Measurements from ENCODE around the gene WSB1.
"Not testable (repeated sequence)": the region's sequence is repeated elsewhere in the genome, so short reads cannot be mapped to it uniquely, and the experiment has no call there.

WSB1 gene

DNA sequence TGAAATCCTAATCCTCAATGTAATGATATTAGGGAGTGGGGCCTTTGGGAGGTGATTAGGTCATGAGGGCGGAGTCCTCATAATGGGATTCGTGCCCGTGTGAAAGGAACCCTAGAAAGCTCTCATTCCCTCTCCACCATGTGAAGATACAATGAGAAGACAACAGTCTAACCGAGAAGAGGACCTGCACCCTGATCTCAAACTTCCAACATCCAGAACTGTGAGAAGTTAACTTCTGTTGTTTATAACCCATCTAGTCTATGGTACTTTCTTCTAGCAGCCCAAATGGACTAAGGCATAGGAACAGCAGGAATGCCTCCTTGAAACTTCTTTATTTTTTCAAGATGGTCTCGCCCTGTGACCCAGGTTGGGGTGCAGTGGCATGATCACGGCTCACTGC lies 24.7 kb downstream of the WSB1 start:
- DNase-seq = no peak

- peak; percentile 98 for DNase-seq
These were observed 25.8 kb downstream of the WSB1 start for GRCh38 chr17:27319541-27320221.

DNA sequence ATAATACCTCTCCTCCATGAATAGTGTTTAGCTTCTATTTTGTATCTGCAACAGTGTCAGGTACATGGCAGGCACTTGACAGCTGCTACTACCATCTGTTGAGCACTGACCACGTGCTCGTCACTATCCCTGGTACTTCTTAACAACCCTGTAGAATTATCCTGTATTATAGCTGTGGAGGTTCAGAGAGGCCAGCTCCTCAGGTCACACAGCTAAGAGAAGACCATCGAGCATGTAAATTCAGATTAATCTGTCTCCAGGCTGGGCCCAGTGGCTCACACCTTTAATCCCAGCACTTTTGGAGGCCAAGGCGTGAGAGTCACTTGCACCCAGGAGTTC lies 26.3 kb downstream of the WSB1 start:
- DNase-seq = peak; percentile 98

DNA sequence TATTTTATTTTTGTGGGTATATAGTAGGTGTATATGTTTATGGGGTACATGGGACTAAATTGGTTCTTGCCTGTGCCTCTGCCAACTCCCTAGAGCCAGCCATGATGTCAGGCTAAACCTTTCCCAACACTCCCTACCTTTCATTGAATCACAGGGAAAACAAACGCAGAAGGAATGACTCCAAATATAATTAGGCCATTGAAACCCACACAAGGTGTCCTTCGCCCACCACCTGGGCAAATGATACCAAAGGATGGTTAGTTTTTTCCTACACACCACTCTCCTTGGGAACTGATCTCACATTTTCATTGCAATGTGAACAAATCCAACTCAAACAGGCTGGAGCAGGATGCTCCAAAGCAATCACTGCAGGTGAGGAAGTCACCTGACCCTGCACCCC lies 27.5 kb downstream of the WSB1 start:
- no peak for DNase-seq

DNA sequence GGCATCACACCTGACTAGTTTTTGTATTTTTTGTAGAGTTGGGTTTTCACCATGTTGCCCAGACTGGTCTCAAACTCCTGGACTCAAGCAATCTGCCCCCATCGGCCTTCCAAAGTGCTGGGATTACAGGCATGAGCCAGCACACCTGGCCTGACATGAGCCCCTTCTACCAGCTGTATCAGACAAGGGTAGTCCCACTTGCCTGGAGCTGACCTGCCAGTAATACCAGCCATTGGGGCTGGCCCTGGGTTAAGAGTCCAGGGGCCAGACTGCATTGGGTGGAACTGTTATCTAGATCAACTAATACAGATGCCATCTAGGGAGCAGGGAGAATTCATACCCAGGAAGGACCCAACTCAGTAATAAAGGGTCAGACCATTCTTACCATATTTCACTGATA lies 28.1 kb downstream of the WSB1 start:
- no peak for DNase-seq

- DNase-seq = no peak
These were observed 29.0 kb downstream of the WSB1 start for GRCh38 chr17:27322690-27323508.

GRCh38 chr17:27323538-27324215 lies 29.8 kb downstream of the WSB1 start:
- DNase-seq = no peak

GRCh38 chr17:27324771-27325339 lies 30.9 kb downstream of the WSB1 start:
- no peak for DNase-seq

DNA sequence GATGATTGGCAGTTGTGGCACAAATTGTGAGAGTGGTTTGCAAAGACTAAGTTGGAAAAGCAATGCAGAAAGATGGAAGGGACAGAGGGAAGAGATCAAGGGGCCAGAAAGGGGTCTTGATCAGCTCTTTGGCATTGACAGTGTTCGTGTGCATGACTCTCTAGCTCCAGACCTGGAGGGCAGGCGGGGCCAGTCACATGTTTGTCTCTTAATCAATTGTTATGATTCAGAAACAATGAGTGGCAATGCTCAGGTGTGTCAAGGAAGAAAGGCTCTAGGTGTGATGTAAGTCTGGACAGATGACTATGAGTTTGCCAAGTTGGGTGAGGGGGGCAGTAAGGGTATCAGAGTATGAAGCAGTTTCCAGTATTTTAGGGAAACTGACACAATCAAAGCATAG lies 32.1 kb downstream of the WSB1 start:
- no peak for DNase-seq

- DNase-seq = no peak
These were observed 32.7 kb downstream of the WSB1 start for GRCh38 chr17:27326585-27326984.

DNA sequence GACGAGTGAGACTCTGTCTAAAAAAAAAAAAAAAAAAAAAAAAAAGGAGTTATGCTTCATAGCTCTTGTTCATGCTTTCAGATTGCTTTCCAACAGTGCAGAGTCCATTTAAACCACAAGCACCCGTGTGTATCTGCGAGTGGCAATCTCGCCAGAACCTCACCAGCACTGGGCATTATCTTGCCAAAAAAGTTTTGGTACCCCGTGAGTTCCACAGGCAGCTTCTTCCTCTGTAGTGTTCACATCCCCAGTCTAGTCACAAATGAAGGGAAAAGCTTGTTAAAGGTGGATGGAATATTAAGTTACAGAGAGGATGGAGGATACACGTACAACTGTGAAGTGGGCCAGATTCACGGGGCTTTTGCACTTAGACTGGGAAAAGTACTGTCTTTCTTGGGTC lies 33.5 kb downstream of the WSB1 start:
- no peak for DNase-seq

DNA sequence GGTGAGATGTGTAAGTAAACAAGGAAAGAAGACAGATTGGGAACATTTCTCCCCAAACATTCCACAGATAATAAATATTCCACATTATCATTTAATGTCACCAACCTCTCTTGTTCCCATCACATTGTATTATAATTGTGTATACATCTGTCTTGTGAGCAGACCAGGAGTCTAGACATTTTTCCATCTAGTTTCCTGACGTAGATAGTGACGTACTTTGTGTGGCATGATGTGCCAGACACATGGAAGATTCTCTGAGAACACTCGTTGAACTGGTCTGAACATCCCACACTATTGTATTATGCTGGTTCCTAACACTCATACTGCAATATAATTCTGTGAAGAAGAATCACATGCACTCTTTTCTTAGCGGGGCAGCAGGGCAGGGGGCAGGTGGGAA lies 34.0 kb downstream of the WSB1 start:
- no peak for DNase-seq

DNA sequence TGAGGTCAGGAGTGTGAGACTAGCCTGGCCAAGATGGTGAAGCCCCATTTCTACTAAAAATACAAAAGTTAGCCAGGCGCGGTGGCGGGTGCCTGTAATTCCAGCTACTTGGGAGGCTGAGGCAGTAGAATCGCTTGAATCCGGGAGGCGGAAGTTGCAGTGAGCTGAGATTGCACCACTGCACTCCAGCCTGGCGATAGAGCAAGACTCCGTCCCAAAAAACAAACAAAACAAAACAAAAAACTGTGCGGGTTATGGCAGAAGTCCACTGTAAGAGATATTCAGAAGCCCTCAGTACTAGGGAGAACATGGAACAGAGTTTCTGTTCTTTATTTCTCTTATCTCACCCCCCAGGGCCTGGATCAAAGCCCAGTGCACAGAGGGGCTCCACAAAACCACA lies 34.8 kb downstream of the WSB1 start:
- DNase-seq = not testable (repeated sequence)

- DNase-seq = no peak
These were observed 35.4 kb downstream of the WSB1 start for GRCh38 chr17:27329146-27329805.

- DNase-seq = no peak
These were observed 38.1 kb downstream of the WSB1 start for GRCh38 chr17:27332047-27332393.

DNA sequence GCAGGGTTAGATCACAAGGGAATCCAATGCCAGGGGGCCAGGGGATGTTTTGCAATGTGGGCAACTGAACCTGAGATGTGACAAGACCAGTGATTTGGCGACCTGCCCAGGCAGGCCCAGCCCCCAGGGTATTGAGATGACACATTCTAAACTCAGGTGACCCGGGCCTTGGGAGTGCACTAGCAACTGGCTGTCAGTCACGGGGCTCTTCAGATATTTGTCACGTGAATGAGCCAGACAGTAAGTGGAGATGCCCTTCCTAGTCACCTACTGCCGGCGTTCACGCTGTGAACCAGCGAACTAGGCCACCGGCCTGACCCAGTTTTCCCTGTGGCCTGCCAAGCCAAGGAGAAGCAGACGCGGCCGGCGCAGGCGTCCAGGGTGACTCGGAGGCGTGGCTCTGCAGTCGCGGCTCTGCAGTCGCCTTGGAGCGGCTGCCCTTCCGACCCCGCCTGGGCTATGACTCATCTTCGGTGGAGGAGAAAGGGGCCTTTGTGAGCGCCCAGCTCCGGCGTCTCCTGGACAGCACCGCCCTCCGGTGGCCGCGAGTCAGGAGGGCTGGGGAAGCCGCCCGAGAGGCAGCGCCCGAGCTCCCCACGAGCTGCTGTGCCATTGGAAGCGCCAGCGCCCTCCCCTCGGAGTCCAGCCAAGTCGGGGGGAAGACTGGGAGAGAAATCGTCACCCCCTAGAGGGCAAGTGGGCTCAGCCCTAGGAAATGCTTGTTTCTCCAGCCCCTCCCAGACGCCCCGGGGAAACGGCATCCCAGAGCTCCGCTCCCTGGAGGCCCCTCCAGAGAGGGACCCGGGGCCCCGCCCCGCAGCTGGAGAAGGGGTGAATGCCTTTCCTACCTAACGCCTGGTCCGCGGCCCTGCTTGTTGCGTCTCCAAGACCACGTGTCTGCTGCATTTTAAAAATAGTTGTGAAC lies 38.8 kb downstream of the WSB1 start:
- peak; percentile 94 for DNase-seq

DNA sequence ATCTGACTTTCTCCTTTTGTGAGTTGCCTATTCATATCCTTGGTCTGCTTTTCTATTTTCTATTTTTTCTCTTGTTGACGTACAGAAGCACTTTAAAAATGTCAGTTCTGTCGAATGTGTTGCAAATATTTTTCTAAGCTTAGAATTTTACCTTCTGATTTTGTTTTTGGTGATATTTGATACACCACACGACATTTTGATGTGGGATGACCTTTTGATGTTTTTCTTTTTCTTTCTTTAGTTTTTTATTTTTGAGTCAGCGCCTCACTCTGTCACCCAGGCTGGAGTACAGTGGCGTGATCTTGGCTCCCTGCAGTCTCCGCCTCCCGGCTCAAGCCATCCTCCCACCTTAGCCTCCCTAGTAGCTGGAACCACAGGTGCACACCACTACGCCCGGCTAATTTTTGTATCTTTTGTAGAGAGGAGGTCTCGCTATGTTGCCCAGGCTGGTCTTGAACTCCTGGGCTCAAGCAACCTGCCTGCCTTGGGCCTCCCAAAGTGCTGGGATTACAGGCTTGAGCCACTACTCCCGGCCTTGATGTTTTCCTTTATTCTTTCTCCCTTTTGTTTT lies 39.6 kb downstream of the WSB1 start:
- DNase-seq = no peak

DNA sequence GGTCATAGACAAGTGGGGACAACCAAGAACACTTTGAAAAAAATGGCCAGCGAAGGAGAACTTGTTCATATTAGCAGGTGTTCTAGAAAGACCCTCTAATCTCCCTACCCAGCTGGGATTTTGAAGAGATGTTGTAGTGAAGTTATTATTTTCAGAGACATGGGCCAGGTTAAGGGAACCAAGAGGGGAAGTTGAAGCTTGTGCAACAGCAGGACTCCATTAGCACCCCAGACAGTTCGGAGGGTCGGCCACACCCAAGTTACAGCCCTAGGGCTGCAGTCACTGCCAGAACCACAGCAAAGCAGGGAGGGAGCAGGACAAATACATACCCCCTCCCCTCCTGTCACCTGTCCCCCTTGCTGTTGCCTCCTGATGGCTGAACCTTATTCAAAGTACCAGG lies 42.3 kb downstream of the WSB1 start:
- no peak for DNase-seq

- DNase-seq = no peak
These were observed 44.6 kb downstream of the WSB1 start for GRCh38 chr17:27338536-27338985.

DNA sequence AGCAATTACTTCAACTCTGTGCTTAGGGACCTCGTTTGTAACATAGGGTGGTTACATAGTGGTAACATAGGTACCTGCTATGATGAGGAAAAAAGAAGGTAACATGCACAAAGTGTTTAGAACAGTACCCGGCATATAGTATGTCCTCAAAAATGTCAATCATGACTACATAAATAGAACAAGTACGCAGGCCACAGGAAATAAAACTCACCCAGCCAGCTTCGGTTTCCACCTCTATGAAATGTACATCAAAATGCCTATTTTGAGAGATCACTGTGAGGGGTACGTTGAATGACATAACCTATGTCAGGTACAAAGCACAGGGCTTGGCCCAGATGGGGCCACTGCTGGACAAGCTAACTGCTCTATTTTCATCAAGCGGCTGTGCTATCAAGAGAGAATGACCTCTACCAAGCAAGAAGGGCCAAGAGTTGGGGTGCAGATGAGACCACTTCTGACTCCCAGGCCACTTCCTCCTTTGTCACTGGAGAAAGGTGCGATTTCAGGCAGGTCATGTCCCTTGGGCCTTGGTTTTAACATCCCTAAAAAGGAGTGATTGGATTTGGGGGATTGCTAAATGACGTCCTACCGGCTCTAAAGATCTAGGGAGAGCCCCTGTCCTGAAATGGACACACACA lies 45.4 kb downstream of the WSB1 start:
- no peak for DNase-seq

All from NCI-H1694 treated with DMSO at 0.1 percent for 48 hours (cell line).